ENCODE measurements around the gene RTN1.

DNA sequence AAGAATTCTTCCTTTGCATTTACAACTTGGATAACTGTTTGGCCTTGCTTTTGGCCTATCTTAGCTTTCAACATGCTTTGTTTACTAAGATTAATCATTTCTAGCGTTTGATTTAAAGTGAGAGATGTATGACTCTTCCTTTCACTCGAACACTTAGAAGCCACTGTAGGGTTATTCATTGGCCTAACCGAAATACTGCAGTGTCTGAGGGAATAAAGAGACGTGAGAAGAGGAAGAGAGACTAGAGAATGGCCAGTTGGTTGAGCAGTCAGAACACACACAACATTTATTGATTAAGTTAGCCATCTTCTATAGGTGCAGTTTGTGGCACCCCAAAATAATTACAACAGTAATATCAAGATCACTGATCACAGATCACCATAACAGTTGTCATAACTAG, 231.7 kb downstream of the RTN1 start:
- TF ChIP-seq, protein P1, sequence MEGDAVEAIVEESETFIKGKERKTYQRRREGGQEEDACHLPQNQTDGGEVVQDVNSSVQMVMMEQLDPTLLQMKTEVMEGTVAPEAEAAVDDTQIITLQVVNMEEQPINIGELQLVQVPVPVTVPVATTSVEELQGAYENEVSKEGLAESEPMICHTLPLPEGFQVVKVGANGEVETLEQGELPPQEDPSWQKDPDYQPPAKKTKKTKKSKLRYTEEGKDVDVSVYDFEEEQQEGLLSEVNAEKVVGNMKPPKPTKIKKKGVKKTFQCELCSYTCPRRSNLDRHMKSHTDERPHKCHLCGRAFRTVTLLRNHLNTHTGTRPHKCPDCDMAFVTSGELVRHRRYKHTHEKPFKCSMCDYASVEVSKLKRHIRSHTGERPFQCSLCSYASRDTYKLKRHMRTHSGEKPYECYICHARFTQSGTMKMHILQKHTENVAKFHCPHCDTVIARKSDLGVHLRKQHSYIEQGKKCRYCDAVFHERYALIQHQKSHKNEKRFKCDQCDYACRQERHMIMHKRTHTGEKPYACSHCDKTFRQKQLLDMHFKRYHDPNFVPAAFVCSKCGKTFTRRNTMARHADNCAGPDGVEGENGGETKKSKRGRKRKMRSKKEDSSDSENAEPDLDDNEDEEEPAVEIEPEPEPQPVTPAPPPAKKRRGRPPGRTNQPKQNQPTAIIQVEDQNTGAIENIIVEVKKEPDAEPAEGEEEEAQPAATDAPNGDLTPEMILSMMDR (IDR thresholded peaks at IDR 0.05) = no peak
- TF ChIP-seq POLR2A (IDR thresholded peaks at IDR 0.05) (no peak), POLR2AphosphoS5 (IDR thresholded peaks at IDR 0.05) (no peak)
